ENCODE data around the gene ZNF117. TPM values are rescaled to one million over a fixed set of nuclear protein-coding genes. Genes with fewer than 3 reads are reported as not detected.
"Not testable (repeated sequence)": the region's sequence is repeated elsewhere in the genome, so short reads cannot be mapped to it uniquely, and the experiment has no call there.

The ZNF117 gene
- 10 to 100 TPM in 5 of 8 experiments, 1 to 10 TPM in 3; 1.1 to 29.9 (median 20.4) TPM for total RNA-seq

DNA sequence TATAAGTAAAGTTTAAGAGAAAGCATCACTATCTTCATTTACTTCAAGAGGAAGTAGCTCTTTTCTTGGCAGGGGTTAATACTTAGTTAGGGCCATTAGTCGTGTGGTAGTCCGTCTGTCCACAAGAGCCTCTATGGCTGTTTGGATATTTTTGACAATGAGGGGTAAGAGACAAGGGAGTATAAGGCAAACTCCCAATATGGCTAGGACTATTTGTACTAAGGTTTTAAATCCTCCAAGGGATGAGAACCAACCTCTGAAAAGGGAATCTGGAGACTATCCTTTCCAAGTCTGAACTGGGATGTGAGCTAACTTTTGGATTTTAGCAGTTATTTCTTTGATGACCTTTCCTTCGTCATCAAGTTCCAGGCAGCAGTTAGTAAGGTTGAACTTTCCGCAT lies at the start of gene ZNF117:
ZNF117 (minus strand) TSS at position 101 of the 400 bp plus-strand sequence.
- in situ Hi-C loops (cut with MboI; ENCODE audit: low pct_unique_long_range_greater_than_20kb in 2 of 9, low sequenced_read_pairs in 9 of 9, unreplicated experiment in 9 of 9) = no loop called here
- no peak for ATAC-seq (replicated peaks in 6 of 8)
- H3K27ac ChIP-seq = no peak within 1 kb of the TSS
- no peak within 1 kb of the TSS for H3K4me3 ChIP-seq
- no peaks in the 10 kb centered on the region for H3K4me1 ChIP-seq (replicated peaks in 1 of 2)
- 63 to 100% (median 91%) methylated on average over 1 to 3 of the region's 4 CpGs; no CpG with 5 or more reads in 2 of the 10 experiments for WGBS, 10 experiments

DNA sequence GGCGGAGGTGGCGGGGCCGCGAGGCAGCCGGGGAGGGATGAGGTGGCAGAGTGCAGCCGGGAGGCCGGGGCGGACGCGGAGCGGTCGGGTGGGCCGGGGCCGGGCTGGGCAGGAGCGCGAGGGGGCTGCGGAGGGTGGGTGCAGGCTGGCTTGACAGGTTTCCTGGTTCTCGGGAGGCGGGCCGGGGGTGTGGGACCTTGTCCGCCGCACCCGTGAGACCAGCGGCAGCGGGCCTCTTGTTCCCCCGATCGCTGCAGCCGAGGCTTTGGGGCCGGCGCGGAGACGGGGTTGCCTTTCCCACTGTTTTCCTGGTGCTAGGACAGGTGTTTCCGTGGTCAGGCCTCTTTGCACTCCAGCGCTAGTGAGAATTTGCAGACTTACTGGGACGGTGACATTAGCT lies 47.9 kb upstream of the ZNF117 start:
- H3K4me1 ChIP-seq (replicated peaks in 1 of 2); in situ Hi-C loops (cut with MboI; ENCODE audit: low pct_unique_long_range_greater_than_20kb in 2 of 9, low sequenced_read_pairs in 9 of 9, unreplicated experiment in 9 of 9): not testable (repeated sequence)
- ATAC-seq (replicated peaks in 6 of 8) = peak; percentile 14 to 49 (median 40)
- Histone ChIP-seq H3K27ac (peak overlapping the region; percentile 87 to 97), H3K4me3 (peak overlapping the region; percentile 65 to 99 (median 86))
- WGBS, 10 experiments = 0 to 2% methylated on average over 2 to 11 of the region's 35 CpGs; no CpG with 5 or more reads in 8 of the 10 experiments

DNA sequence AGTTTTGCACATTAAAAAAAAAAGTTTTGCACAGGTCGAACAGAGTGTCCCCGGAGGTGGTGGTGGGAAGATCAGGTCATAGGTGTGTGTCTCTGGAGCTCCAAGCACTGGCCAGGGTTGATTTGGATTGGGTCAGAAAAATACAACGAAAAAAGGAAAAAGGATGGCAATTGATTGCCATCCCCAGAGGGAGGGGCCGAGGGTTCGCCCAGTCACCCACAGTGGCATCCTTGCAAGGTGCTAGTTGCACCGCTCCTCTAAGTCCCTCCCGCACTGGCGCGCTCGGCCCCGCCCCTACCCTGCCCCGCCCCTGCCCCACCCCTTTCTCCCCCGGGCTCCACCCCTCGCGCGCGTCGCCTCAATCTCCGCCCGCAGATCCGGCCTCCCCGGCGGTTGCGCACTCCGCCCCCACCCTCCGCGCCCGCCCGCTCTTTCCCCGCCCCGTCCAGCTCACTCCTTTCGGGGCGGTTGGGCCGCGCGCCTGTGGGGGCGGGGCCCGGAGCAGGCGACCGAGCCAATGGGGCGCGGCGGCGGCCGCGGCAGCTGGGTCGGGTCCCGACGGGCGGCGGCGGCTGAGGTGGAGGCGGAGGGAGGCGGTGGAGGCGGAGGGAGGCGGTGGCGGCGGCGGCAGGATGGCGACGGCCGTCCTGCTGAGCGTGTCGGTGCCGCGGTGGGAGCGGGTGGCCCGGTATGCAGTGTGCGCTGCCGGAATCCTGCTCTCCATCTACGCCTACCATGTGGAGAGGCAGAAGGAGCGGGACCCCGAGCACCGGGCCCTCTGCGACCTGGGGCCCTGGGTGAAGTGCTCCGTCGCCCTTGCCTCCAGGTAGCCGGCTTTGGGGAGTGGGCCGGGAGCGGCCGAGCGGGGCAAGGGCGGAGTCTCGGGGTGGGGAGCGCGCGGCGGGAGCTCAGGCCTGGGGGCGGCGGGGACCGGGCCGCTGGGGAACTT lies 47.2 kb upstream of the ZNF117 start:
- ATAC-seq (replicated peaks in 6 of 8) = peak; percentile 89 to 96 (median 92)
- H3K4me1 ChIP-seq (replicated peaks in 1 of 2) = peaks cover 0 to 4% of the 10 kb centered on the region in 2 donors
- in situ Hi-C loops (cut with MboI; ENCODE audit: low pct_unique_long_range_greater_than_20kb in 2 of 9, low sequenced_read_pairs in 9 of 9, unreplicated experiment in 9 of 9) = no loop called here
- 11 to 60% (median 27%) methylated on average over 1 to 5 of the region's 92 CpGs; no CpG with 5 or more reads in 2 of the 10 experiments for WGBS, 10 experiments
- peak overlapping the region; percentile 65 to 99 (median 86) for H3K4me3 ChIP-seq
- H3K27ac ChIP-seq = peak overlapping the region; percentile 94 to 97

- in situ Hi-C loops (cut with MboI; ENCODE audit: low pct_unique_long_range_greater_than_20kb in 2 of 9, low sequenced_read_pairs in 9 of 9, unreplicated experiment in 9 of 9); H3K27ac ChIP-seq; H3K4me1 ChIP-seq (replicated peaks in 1 of 2); ATAC-seq (replicated peaks in 6 of 8); H3K4me3 ChIP-seq: not testable (repeated sequence)
- no CpG with 5 or more reads among the region's 2 CpGs for WGBS, 10 experiments
Observed at GRCh38 chr7:65036526-65036925, 45.7 kb upstream of the ZNF117 start.

DNA sequence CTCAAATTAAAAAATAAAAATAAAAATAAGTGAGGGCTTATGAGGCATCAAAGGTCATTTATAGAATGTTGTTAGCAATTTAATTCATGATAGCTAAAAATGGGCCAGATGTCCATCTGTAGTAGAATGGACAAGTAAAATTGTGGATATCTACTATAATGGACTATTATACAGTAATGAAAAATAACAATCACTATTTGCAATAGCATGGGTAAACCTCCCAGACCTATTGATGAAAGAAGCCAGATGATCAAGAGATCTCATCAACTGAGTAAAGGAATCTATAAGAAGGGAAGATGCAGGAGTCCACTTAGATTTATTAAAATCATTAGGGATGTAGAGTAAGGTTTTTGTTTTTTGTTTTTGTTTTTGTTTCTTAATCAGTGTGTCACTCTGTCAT lies 44.6 kb upstream of the ZNF117 start:
- ATAC-seq (replicated peaks in 6 of 8); H3K4me1 ChIP-seq (replicated peaks in 1 of 2); in situ Hi-C loops (cut with MboI; ENCODE audit: low pct_unique_long_range_greater_than_20kb in 2 of 9, low sequenced_read_pairs in 9 of 9, unreplicated experiment in 9 of 9); H3K4me3 ChIP-seq; H3K27ac ChIP-seq: not testable (repeated sequence)

- ATAC-seq (replicated peaks in 6 of 8); H3K27ac ChIP-seq; H3K4me1 ChIP-seq (replicated peaks in 1 of 2); in situ Hi-C loops (cut with MboI; ENCODE audit: low pct_unique_long_range_greater_than_20kb in 2 of 9, low sequenced_read_pairs in 9 of 9, unreplicated experiment in 9 of 9); H3K4me3 ChIP-seq: not testable (repeated sequence)
- 53 to 100% (median 61%) methylated on average over 1 to 6 of the region's 10 CpGs; no CpG with 5 or more reads in 3 of the 10 experiments for WGBS, 10 experiments
Observed at GRCh38 chr7:65034120-65034782, 43.4 kb upstream of the ZNF117 start.

DNA sequence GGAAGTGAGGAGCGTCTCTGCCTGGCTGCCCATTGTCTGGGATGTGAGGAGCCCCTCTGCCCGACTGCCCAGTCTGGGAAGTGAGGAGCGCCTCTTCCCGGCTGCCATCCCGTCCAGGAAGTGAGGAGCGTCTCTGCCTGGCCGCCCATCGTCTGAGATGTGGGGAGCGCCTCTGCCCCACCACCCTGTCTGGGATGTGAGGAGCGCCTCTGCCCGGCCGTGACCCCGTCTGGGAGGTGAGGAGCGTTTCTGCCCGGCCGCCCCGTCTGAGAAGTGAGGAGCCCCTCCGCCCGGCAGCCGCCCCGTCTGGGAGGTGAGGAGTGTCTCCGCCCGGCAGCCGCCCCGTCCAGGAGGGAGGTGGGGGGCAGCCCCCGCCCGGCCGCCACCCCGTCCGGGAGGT lies 42.6 kb upstream of the ZNF117 start:
- H3K4me1 ChIP-seq (replicated peaks in 1 of 2); in situ Hi-C loops (cut with MboI; ENCODE audit: low pct_unique_long_range_greater_than_20kb in 2 of 9, low sequenced_read_pairs in 9 of 9, unreplicated experiment in 9 of 9); H3K4me3 ChIP-seq; ATAC-seq (replicated peaks in 6 of 8); H3K27ac ChIP-seq: not testable (repeated sequence)
- no CpG with 5 or more reads among the region's 30 CpGs for WGBS, 10 experiments

- H3K27ac ChIP-seq; in situ Hi-C loops (cut with MboI; ENCODE audit: low pct_unique_long_range_greater_than_20kb in 2 of 9, low sequenced_read_pairs in 9 of 9, unreplicated experiment in 9 of 9); H3K4me3 ChIP-seq; ATAC-seq (replicated peaks in 6 of 8); H3K4me1 ChIP-seq (replicated peaks in 1 of 2): not testable (repeated sequence)
Observed at GRCh38 chr7:65025023-65025422, 34.2 kb upstream of the ZNF117 start.

GRCh38 chr7:65020978-65021377 lies 30.1 kb upstream of the ZNF117 start:
- H3K4me1 ChIP-seq (replicated peaks in 1 of 2); H3K4me3 ChIP-seq; ATAC-seq (replicated peaks in 6 of 8); H3K27ac ChIP-seq; in situ Hi-C loops (cut with MboI; ENCODE audit: low pct_unique_long_range_greater_than_20kb in 2 of 9, low sequenced_read_pairs in 9 of 9, unreplicated experiment in 9 of 9): not testable (repeated sequence)
- no CpG with 5 or more reads among the region's 3 CpGs for WGBS, 10 experiments

DNA sequence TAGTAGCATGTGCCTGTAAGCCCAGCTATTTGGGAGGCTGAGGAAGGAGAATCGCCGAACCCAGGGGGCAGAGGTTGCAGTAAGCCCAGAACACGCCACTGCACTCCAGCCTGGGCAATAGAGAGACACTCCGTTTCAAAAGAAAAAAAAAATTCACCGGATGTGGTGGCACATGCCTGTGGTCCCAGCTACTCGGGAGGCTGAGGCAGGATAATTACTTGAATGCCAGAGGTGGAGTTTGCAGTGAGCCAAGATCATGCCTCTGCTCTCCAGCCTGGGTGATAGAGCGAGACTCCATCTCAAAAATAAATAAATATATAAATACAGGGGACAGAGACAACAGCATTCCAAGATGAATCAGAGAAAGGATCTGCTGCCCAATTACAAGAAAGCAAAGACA lies 19.0 kb upstream of the ZNF117 start:
- H3K4me1 ChIP-seq (replicated peaks in 1 of 2); H3K27ac ChIP-seq; in situ Hi-C loops (cut with MboI; ENCODE audit: low pct_unique_long_range_greater_than_20kb in 2 of 9, low sequenced_read_pairs in 9 of 9, unreplicated experiment in 9 of 9); H3K4me3 ChIP-seq; ATAC-seq (replicated peaks in 6 of 8): not testable (repeated sequence)
- WGBS, 10 experiments = 60 to 80% methylated on average over 1 to 3 of the region's 7 CpGs; no CpG with 5 or more reads in 8 of the 10 experiments

DNA sequence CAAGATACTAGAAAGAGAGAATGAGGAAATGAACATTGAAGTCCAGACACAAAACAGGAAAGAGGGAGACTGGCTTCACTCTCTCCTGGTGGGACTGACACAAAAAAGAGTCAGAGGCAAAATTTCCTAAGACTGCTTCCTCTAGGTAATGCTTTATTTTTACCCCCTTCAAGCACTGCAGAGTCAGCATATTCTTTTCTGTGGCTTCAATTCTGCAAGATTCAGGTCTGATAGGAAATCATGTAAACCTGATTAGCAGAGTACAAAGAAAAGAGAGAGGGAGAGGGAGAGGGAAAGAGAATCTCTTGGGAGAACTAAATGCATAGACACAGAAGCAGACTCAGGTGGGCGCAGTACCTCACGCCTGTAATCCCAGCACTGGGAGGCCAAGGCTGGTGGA lies 18.6 kb upstream of the ZNF117 start:
- ATAC-seq (replicated peaks in 6 of 8); H3K4me1 ChIP-seq (replicated peaks in 1 of 2); H3K27ac ChIP-seq; H3K4me3 ChIP-seq; in situ Hi-C loops (cut with MboI; ENCODE audit: low pct_unique_long_range_greater_than_20kb in 2 of 9, low sequenced_read_pairs in 9 of 9, unreplicated experiment in 9 of 9): not testable (repeated sequence)
- WGBS, 10 experiments = no CpG with 5 or more reads among the region's 2 CpGs

GRCh38 chr7:65007036-65007435 lies 16.2 kb upstream of the ZNF117 start:
- ATAC-seq (replicated peaks in 6 of 8); H3K4me1 ChIP-seq (replicated peaks in 1 of 2); in situ Hi-C loops (cut with MboI; ENCODE audit: low pct_unique_long_range_greater_than_20kb in 2 of 9, low sequenced_read_pairs in 9 of 9, unreplicated experiment in 9 of 9): not testable (repeated sequence)
- Histone ChIP-seq H3K27ac (peak overlapping the region in 1 of 2 donors; percentile 58), H3K4me3 (peak overlapping the region in 4 of 5 donors; percentile 77 to 95 (median 84))
- 20 to 100% (median 86%) methylated on average over 1 to 3 of the region's 4 CpGs; no CpG with 5 or more reads in 4 of the 10 experiments for WGBS, 10 experiments
